GM19240 (cell line): ENCODE results near the gene SH3BP4.

Experiments used
- DNase-seq: peaks from one replicate; pipeline ENCODE4 v3.0.0; 2011; ENCODE audit warnings: low spot score; ENCODE audit not compliant: insufficient read length

SH3BP4 gene

GRCh38 chr2:234981197-234982095 lies 29.6 kb downstream of the SH3BP4 start:
- DNase-seq: no peak

GRCh38 chr2:234982096-234982834 lies 30.4 kb downstream of the SH3BP4 start:
- DNase-seq: no peak

DNA sequence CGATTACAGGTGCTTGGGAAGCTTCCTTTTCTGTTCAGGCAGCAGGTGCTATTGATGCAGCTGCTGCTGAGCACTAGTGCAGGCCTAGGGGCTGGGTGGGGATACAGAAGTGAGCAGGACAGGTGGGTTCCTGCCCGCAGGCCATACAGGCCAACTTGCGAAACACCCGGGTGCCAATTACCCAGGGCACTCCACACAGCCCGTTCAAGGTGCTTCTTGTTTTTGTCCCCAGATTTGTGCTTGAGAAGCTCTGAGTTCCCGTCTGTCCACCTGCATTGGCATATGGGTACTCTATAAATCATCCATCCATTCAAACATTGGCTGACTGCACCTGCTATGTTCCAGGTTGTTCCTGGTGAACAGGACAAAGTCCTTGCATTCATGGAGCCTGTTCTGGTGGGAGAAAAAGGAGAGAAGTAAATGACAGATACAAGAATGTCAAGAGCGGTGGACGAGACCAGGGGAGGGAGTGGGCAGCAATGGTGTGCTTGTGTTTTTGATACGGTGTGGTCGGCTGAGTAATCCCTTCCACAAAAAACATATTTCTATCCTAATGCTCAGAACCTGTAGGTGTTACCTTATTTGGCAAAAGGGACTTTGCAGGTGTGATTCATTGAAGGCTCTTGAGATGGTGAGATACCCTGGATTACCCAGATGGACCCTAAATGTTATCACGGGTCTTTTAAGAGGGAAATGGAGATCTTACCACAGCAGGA lies 31.4 kb downstream of the SH3BP4 start:
- DNase-seq: no peak

GRCh38 chr2:234985608-234986245 lies 33.9 kb downstream of the SH3BP4 start:
- DNase-seq: no peak

DNA sequence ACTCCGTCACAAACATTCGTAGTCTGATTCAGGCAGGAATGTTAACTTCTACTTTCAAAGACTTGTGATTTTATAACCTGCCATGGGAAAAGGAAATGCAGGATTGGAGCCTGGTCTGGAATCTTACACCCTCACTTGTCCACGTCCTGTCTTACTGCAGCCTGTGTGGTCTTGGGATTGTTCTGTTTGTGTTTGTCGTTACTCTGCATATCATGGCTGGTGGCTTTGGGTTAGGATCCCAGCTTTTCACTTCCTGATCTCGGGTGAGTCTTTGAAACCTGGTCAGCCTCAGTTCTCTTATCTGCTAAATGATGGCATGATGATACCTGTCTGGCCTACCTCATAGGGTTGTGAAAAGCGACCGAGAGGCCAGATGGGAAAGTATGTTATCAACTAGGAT lies 34.6 kb downstream of the SH3BP4 start:
- DNase-seq: no peak

DNA sequence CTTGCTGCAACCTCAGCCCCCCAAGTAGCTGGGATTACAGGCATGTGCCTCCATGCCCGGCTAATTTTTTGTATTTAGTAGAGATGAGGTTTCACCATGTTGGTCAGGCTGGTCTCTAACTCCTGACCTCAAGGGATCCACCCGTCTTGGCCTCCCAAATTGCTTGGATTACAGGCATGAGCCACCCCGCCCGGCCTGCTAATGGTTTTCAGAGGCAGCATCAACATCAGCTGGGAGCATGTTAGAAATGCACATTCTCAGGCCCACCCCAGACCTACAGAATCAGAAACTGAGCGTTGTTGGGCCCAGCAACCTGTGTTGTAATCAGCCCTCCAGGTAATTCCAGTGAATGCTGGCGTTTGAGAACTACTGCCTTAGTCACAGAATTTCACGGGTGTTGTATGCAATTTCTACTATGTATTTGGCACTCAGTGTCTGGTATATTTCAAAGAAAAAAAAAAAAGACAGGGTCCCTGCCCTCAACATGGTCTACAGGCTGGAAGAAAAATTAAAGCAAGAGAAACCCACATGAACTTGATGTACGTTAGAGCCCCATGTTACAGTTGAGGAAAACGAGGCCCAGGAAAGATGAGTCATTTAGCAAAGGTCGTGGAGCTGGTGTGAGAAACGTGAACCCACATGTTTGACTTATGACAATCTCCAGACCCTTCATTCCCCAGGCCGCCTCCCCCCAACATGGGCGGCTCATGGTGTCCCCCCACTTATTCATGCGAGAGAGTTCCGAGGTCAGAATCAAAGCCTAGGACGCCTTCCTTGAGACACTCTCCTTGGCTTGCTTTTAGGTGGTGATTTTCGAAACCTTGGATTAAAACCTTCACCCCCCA lies 35.3 kb downstream of the SH3BP4 start:
- DNase-seq: no peak

DNA sequence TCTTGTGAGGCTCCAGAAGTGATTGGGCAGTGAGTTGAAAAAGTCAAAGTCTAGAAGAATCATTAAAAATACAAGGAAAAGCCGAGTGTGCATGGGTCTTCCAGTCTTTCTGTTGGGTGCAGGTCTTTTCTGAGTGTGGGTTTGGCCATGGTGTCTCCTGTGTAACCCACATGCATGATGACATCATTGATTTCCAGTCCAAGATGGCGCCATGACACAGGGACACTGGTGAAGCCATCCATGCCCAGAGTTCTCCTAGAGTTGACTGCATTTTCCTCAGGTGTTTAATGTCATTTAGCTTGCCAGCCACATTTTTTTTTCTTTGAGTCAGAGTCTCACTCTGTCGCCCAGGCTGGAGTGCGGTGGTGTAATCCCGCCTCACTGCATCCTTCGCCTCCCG lies 35.9 kb downstream of the SH3BP4 start:
- DNase-seq: no peak

DNA sequence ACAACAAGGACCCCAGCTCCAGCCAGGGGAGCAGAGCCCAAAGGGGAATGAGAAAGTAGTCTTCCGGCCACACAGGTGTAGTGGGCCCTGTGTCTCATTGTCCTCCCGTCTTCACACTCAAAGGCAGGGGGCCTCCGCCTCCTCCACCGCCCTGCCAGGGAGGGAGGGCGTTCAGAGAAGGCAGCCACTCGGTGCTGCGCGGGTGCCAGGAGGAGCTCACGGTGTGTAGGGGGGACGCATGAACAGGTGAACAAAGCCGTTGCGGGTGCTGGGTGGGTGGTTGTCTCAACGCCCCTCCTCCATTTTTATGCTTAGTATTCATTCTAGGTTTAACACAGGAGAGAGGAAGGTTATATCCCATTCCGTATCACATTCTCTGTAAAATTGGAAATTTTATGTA lies 36.7 kb downstream of the SH3BP4 start:
- DNase-seq: no peak

DNA sequence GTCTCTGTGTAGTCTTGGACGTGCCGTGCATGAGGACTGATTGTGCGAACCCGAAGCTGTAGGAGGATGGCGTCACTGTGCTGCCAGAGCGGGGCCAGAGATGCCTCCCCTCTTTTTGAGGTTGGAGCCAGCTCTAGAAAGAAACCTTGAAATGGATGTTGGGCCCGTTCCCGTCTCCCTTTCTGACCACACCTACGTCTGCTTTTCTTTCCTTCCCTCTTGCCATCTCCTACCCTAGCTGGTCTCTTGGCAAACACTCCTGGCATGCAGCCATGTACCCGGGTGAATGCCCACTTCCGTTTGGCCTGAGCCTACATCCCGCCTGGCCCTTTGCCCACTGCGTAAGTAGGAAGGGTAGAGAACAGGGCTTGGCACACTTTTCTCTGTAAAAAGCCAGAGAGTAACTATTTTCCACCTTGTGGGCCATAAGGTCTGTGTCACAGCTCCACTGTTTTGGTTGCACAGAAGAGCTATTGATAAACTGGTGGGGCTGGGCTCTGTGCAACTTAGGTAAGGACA lies 37.4 kb downstream of the SH3BP4 start:
- DNase-seq: no peak

DNA sequence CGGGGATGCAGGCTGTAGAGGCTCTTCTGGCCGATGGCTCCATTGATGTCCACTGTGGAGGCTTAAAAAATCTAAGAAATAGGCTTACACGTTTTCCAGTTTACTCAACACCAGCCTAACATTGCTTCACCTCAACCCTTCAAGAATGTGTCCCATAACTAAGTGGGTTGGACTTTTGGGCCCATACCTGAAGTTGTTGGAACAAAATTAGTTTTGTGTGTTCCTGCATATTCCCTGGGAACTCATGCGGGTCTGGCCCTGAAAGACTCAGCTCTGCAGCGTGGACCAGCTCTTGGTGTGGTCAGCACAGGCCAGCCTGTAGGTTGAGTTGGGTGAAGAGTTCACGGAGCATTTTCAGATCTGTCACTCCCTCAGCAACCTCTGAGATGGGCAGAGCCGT lies 38.5 kb downstream of the SH3BP4 start:
- no peak for DNase-seq

DNA sequence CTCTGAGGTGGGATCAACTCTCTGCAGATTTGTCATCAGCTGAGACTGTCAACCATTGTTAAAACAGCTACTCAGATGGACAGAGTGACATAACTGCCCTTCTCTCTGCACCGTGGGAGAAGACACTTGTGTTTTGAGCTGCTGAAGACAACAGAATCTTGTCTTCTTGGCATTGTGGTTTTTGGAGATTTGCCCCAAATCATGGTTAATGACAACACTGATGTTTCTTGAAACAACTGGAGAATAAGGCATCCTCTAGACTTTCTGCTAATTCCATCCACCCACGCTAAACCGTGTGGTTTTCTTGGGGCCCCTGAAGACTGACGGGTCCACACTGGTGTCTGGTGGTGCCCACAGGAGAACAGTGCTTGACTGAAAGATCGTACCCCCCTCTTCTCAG lies 39.5 kb downstream of the SH3BP4 start:
- DNase-seq: no peak

GRCh38 chr2:234991793-234992192 lies 40.0 kb downstream of the SH3BP4 start:
- DNase-seq: no peak

DNA sequence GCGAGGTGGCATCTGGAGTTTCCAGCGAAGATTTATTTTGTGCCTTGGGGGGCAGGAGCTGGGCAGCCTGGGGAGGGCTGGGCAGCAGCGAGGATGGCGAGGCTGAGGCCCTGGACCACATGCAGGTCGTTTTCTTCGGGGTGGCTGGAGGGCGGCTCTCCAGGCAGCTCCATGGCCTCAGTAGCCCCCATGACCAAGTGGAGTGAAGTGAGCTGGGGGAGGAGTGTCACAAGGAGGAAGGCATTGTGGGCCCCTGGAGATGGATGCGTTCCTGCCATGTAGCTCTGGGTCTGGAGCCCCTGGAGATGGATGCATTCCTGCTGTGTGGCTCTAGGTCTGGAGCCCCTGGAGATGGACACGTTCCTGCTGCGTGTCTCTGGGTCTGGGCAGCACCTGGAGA lies 40.4 kb downstream of the SH3BP4 start:
- no peak for DNase-seq

GRCh38 chr2:234992624-234993349 lies 41.0 kb downstream of the SH3BP4 start:
- DNase-seq: no peak

- no peak for DNase-seq
These were observed 41.7 kb downstream of the SH3BP4 start for GRCh38 chr2:234993541-234993981.

DNA sequence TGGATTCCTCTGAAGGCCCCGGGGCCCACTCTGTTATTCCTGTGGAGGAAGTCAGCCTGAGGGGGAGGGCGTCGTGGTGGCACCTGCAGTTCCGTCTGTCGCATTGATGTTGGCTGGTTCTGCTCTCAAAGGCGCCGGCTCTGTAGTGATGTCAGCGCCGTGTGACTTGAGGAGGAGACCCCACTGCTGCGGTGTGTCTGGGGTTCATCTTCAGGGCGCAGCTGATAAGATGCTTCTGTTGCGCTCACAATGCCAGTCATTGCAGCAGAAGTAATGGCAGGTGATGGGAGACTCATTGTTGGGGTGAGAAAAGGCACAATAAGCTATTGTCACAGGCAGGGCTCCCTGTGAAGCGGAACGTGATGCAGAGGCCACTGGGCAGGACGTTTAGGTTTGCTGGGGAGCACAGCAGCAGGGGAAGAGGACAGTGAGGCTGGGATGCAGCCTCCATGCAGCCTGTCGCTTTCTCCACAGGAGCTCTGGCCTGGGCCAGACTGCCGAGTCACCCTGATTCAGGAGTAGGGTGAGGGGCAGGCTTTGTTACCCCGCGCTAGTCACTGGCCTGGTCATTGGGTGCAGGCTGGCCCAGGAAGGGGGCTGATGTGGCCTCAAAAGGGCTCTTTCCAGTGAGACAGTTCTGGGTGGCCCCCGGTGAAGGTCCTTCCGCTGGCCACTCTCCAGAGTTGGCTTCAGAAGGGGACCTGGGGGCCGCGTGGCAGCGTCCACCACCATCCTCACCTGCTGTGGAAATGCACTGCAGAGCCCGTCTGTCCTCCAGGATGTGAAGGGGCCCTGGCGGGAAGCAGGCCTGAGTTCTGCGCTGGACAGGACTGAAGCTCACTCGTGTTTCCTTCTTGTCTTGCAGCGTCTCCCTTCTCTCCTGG lies 42.9 kb downstream of the SH3BP4 start:
- no peak for DNase-seq

DNA sequence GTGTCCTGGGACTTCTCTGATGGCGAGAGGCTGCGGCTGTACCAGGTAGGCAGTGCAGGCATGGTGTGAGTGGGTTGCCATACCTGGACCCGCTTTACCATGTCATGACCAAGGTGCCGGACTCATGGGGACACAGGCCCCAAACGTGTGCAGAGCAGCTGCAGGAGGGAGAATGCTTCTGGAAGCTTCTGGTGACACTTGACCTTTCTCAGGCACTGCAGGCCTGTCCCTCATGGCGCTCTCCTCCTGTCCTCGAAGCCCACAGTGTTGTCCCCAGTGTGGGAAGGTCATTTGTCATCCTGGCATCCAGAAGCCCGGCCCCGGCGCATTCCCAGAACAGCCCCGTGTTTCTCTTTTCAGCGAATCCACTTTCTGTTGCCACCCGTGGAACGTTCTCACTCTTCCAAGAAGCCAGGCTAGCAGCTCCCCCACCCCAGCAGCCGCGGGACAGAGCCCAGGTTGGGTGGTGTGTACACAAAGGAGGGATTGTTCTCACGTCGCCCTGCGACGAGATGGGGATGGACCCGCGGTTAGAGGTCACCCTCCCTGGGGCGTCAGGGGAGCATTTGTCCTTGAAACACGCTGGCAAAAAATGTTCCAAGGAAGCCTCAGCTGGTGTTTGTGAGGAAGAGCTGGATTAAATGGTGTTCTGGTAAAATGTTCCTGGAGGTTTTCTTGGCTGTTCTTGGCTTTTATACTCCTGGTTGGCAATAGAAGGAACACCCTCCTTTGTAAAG lies 43.7 kb downstream of the SH3BP4 start:
- no peak for DNase-seq
